K562 (cell line): ENCODE results near the gene FAM131C.

Experiments used
- FOXK2 ChIP-seq, 2 experiments: fragments of 450-650 bp; IDR thresholded peaks in 1 of 2; conservative IDR thresholded peaks in 1 of 2; 2 replicates each; pipeline ENCODE4 v1.6.1; 2016; ENCODE audit warnings: low read depth in 2 of 2, mild to moderate bottlenecking in 1 of 2
- JUND ChIP-seq, 2 experiments: IDR thresholded peaks; 2 replicates in 1 of 2; 3 replicates in 1 of 2; pipeline ENCODE4 v1.6.1; 2011; ENCODE audit warnings: borderline replicate concordance in 2 of 2, low read depth in 2 of 2, low read length in 2 of 2, improper control_type of control experiment in 1 of 2, missing biosample characterization in 1 of 2, missing genetic modification characterization in 1 of 2, missing genetic modification reagents in 1 of 2
- KLF10 ChIP-seq: fragments of 250-450 bp; sonication (Bioruptor Pico); IDR thresholded peaks from 2 replicates; pipeline ENCODE4 v1.6.1; 2021; ENCODE audit warnings: matching md5 sums
- ZNF263 ChIP-seq: sonication (generic); formaldehyde crosslinking; IDR thresholded peaks from 2 replicates; pipeline ENCODE4 v1.8.0; 2022; ENCODE audit warnings: mild to moderate bottlenecking, missing genetic modification reagents, borderline replicate concordance
- TF ChIP-seq, protein P1 (sequence below), 3 experiments: IDR thresholded peaks in 2 of 3; conservative IDR thresholded peaks in 1 of 3; 2 replicates each; pipeline ENCODE4 v1.5.1; 2011 to 2012; ENCODE audit warnings: low read length in 3 of 3, mild to moderate bottlenecking in 3 of 3, control low read depth in 2 of 3, improper control_type of control experiment in 1 of 3, inconsistent platforms in 1 of 3, low read depth in 1 of 3, mixed read lengths in 1 of 3, moderate library complexity in 1 of 3; ENCODE audit not compliant: insufficient read depth in 2 of 3
- TF ChIP-seq, protein P2 (sequence below): sonication (generic); formaldehyde crosslinking; IDR thresholded peaks from 2 replicates; pipeline ENCODE4 v1.8.0; 2022; ENCODE audit warnings: mild to moderate bottlenecking, missing genetic modification reagents

GRCh38 chr1:16081636-16082035, 8.2 kb upstream of the FAM131C start:
- TF ChIP-seq JUND (IDR thresholded peaks at IDR 0.05; ENCODE audit: borderline replicate concordance, low read depth, low read length) (no peak), JUND (tag; IDR thresholded peaks at IDR 0.05; ENCODE audit: borderline replicate concordance, low read depth, low read length) (no peak), KLF10 (CRISPR knock-in tag) (no peak), FOXK2 (conservative IDR thresholded peaks at IDR 0.05 in 1 of 2, IDR thresholded peaks at IDR 0.05 in 1 of 2; ENCODE audit: low read depth in 2 of 2) (no peak), ZNF263 (CRISPR knock-in tag) (no peak)
- TF ChIP-seq, protein P1, sequence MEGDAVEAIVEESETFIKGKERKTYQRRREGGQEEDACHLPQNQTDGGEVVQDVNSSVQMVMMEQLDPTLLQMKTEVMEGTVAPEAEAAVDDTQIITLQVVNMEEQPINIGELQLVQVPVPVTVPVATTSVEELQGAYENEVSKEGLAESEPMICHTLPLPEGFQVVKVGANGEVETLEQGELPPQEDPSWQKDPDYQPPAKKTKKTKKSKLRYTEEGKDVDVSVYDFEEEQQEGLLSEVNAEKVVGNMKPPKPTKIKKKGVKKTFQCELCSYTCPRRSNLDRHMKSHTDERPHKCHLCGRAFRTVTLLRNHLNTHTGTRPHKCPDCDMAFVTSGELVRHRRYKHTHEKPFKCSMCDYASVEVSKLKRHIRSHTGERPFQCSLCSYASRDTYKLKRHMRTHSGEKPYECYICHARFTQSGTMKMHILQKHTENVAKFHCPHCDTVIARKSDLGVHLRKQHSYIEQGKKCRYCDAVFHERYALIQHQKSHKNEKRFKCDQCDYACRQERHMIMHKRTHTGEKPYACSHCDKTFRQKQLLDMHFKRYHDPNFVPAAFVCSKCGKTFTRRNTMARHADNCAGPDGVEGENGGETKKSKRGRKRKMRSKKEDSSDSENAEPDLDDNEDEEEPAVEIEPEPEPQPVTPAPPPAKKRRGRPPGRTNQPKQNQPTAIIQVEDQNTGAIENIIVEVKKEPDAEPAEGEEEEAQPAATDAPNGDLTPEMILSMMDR (IDR thresholded peaks at IDR 0.05 in 2 of 3, conservative IDR thresholded peaks at IDR 0.05 in 1 of 3; ENCODE audit: insufficient read depth in 2 of 3, low read depth in 1 of 3, low read length in 3 of 3), result no peak
- TF ChIP-seq, protein P2, sequence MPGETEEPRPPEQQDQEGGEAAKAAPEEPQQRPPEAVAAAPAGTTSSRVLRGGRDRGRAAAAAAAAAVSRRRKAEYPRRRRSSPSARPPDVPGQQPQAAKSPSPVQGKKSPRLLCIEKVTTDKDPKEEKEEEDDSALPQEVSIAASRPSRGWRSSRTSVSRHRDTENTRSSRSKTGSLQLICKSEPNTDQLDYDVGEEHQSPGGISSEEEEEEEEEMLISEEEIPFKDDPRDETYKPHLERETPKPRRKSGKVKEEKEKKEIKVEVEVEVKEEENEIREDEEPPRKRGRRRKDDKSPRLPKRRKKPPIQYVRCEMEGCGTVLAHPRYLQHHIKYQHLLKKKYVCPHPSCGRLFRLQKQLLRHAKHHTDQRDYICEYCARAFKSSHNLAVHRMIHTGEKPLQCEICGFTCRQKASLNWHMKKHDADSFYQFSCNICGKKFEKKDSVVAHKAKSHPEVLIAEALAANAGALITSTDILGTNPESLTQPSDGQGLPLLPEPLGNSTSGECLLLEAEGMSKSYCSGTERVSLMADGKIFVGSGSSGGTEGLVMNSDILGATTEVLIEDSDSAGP (CRISPR knock-in tag), result no peak
